OCI-LY7 (cell line): ENCODE measurements around the gene DARS1.

Source experiments
- CTCF ChIP-seq: fragments of 200-600 bp; sonication (generic); conservative IDR thresholded peaks from 2 replicates; pipeline ENCODE4 v1.5.1; 2014; ENCODE audit warnings: mild to moderate bottlenecking, antibody characterized with exemption, low read length, moderate library complexity, mixed read lengths
- EZH2phosphoT487 ChIP-seq: fragments of 200-600 bp; sonication (generic); IDR thresholded peaks from 2 replicates; pipeline ENCODE4 v1.6.1; 2018; ENCODE audit warnings: low read depth, borderline replicate concordance, mild to moderate bottlenecking, mixed run types, antibody characterized with exemption, low read length, moderate library complexity, mixed read lengths

- no peak for TF ChIP-seq CTCF
- TF ChIP-seq EZH2phosphoT487 = no peak
These were observed 81.8 kb downstream of the DARS1 start for GRCh38 chr2:135903650-135904049.
